K562 (cell line): Measurements from ENCODE around the gene MRPS18B. TPM values are rescaled to one million over a fixed set of nuclear protein-coding genes. Genes with fewer than 3 reads are reported as not detected.

Source experiments
- ATF3 ChIP-seq, 2 experiments: fragments of 450-650 bp in 1 of 2; sonication (generic) in 1 of 2; formaldehyde crosslinking in 1 of 2; IDR thresholded peaks in 1 of 2; conservative IDR thresholded peaks in 1 of 2; 2 replicates each; pipeline versions ENCODE4 v1.6.1 to v1.8.1; 2016 to 2023; ENCODE audit warnings: mild to moderate bottlenecking in 2 of 2, moderate library complexity in 2 of 2, inconsistent platforms in 1 of 2, missing genetic modification reagents in 1 of 2
- BMI1 ChIP-seq: fragments of 150-350 bp; IDR thresholded peaks from 2 replicates; pipeline ENCODE4 v1.6.1; 2014; ENCODE audit warnings: low read length
- CEBPG ChIP-seq, 3 experiments: fragments of 200-800 bp in 1 of 3; sonication (Bioruptor generic) in 1 of 3; sonication (generic) in 1 of 3; formaldehyde crosslinking in 1 of 3; IDR thresholded peaks in 2 of 3; conservative IDR thresholded peaks in 1 of 3; 2 replicates each; pipeline versions ENCODE4 v1.6.1 to v1.8.0; 2016 to 2022; ENCODE audit warnings: missing compliant biosample characterization in 2 of 3, missing genetic modification characterization in 2 of 3, mild to moderate bottlenecking in 1 of 3, missing genetic modification reagents in 1 of 3
- CHCHD3 ChIP-seq: fragments of 250-450 bp; sonication (Bioruptor Pico); IDR thresholded peaks from 2 replicates; pipeline ENCODE4 v2.1.2; 2022; ENCODE audit warnings: mild to moderate bottlenecking
- HBP1 ChIP-seq: fragments of 450-650 bp; formaldehyde crosslinking; IDR thresholded peaks from 2 replicates; pipeline ENCODE4 v1.4.0; 2022; ENCODE audit warnings: missing genetic modification characterization
- HMGN3 ChIP-seq: IDR thresholded peaks from 2 replicates; pipeline ENCODE4 v1.6.1; 2011; ENCODE audit warnings: borderline replicate concordance, low read depth, mild to moderate bottlenecking, mixed read lengths, low read length; ENCODE audit not compliant: insufficient read length; ENCODE audit errors: extremely low read depth
- KDM5B ChIP-seq: fragments of 200-600 bp; sonication (generic); IDR thresholded peaks from 2 replicates; pipeline ENCODE4 v1.6.1; 2012; ENCODE audit warnings: low read depth, mild to moderate bottlenecking, moderate library complexity, low read length, control low read depth, inconsistent platforms; ENCODE audit not compliant: insufficient replicate concordance
- MCM3 ChIP-seq: fragments of 450-650 bp; IDR thresholded peaks from 2 replicates; pipeline ENCODE4 v1.6.1; 2016
- MED1 ChIP-seq: sonication (generic); formaldehyde crosslinking; IDR thresholded peaks from 2 replicates; pipeline ENCODE4 v1.8.1; 2023; ENCODE audit warnings: missing genetic modification reagents, borderline replicate concordance
- MTA3 ChIP-seq: fragments of 450-650 bp; formaldehyde crosslinking; IDR thresholded peaks from 2 replicates; pipeline ENCODE4 v1.6.1; 2017; ENCODE audit warnings: mild to moderate bottlenecking, borderline replicate concordance
- NR2C2 ChIP-seq, 2 experiments: fragments of 200-800 bp in 1 of 2; sonication (Bioruptor generic) in 1 of 2; sonication (generic) in 1 of 2; formaldehyde crosslinking in 1 of 2; IDR thresholded peaks; 2 replicates each; pipeline versions ENCODE4 v1.6.1 to v1.8.0; 2016 to 2022; ENCODE audit warnings: mild to moderate bottlenecking in 1 of 2, missing compliant biosample characterization in 1 of 2, missing genetic modification characterization in 1 of 2, missing genetic modification reagents in 1 of 2
- OTX1 ChIP-seq: fragments of 450-650 bp; formaldehyde crosslinking; IDR thresholded peaks from 2 replicates; pipeline ENCODE4 v1.4.0; 2022; ENCODE audit warnings: mild to moderate bottlenecking
- POLR2AphosphoS2 ChIP-seq: IDR thresholded peaks from 2 replicates; pipeline ENCODE4 v1.6.1; 2012; ENCODE audit warnings: low read length, improper control_type of control experiment
- POU5F1 ChIP-seq: fragments of 150-350 bp; IDR thresholded peaks from 2 replicates; pipeline ENCODE4 v1.6.1; 2014; ENCODE audit warnings: borderline replicate concordance, low read length, low read depth, mild to moderate bottlenecking; ENCODE audit not compliant: partially characterized antibody
- RCOR1 ChIP-seq, 2 experiments: IDR thresholded peaks; 2 replicates each; pipeline ENCODE4 v1.6.1; 2012; ENCODE audit warnings: low read depth in 2 of 2, low read length in 2 of 2, borderline replicate concordance in 1 of 2, improper control_type of control experiment in 1 of 2
- RUNX1 ChIP-seq: sonication (generic); IDR thresholded peaks from 2 replicates; pipeline ENCODE4 v1.6.1; 2016; ENCODE audit warnings: antibody characterized with exemption, low read depth
- SMAD1 ChIP-seq: fragments of 150-350 bp; IDR thresholded peaks from 2 replicates; pipeline ENCODE4 v1.6.1; 2014; ENCODE audit warnings: low read length, low read depth; ENCODE audit not compliant: partially characterized antibody
- SMARCA5 ChIP-seq: fragments of 450-650 bp; IDR thresholded peaks from 2 replicates; pipeline ENCODE4 v1.6.1; 2016
- ZNF324 ChIP-seq: fragments of 250-450 bp; sonication (Bioruptor Pico); IDR thresholded peaks from 2 replicates; pipeline ENCODE4 v1.4.0; 2020; ENCODE audit warnings: mild to moderate bottlenecking
- ZNF384 ChIP-seq: IDR thresholded peaks from 2 replicates; pipeline ENCODE4 v1.6.1; 2012; ENCODE audit warnings: low read depth, low read length, improper control_type of control experiment
- ZNF41 ChIP-seq: fragments of 250-450 bp; sonication (Bioruptor Pico); conservative IDR thresholded peaks from 2 replicates; pipeline ENCODE4 v1.4.0; 2020; ENCODE audit warnings: mild to moderate bottlenecking
- ZNF644 ChIP-seq: fragments of 200-800 bp; sonication (Bioruptor generic); IDR thresholded peaks from 2 replicates; pipeline ENCODE4 v1.6.1; 2016; ENCODE audit warnings: low read depth, missing genetic modification characterization, missing compliant biosample characterization
- polyA plus RNA-seq, 8 experiments: library from polyadenylated mRNA; depleted of rRNA in 4 of 8; stranded (reverse) in 5 of 8; unstranded in 3 of 8; fragments of >200 nt; fragmentation: Nextera tagmentation in 2 of 8; fragmentation: Illumina TruSeq in 1 of 8; extraction: Ambion mirVana in 2 of 8; extraction: Trizol in 1 of 8; gene quantifications; 2 replicates each; pipeline versions ENCODE4 v1.2.1 to v1.2.3, GENCODE V29; 2011 to 2014; ENCODE audit warnings: inconsistent platforms in 1 of 8, missing spikeins in 1 of 8
- total RNA-seq, 7 experiments: library from RNA; depleted of rRNA in 6 of 7; stranded (reverse); fragments of >200 nt in 6 of 7; fragmentation: Illumina TruSeq in 2 of 7; extraction: Trizol in 2 of 7; gene quantifications; 2 replicates each; pipeline versions ENCODE4 v1.2.1 to v1.2.3, GENCODE V29; 2011 to 2021; ENCODE audit warnings: low replicate concordance in 1 of 7
- TF ChIP-seq, protein P1 (sequence below): conservative IDR thresholded peaks from 2 replicates; pipeline ENCODE4 v1.6.1; 2011; ENCODE audit warnings: low read depth, mild to moderate bottlenecking, low read length; ENCODE audit not compliant: control insufficient read depth

The MRPS18B gene
- total and polyA plus RNA-seq, 9 of the 15 experiments (the other 6 are each of a cell fraction or from before 2014, with no cell fraction given) = 132 to 383 (median 178) TPM

GRCh38 chr6:30672445-30673253 lies 55.0 kb downstream of the MRPS18B start, which contains the start of gene DHX16 (continued):
- peak in 1 of 2 experiments; percentile 84; a peak in 2 of 4 replicates for TF ChIP-seq RCOR1 (IDR thresholded peaks at IDR 0.05; ENCODE audit: borderline replicate concordance in 1 of 2, low read depth in 2 of 2, low read length in 2 of 2)
- no peak for TF ChIP-seq BMI1
- TF ChIP-seq OTX1 = no peak
- peak; percentile 100 for TF ChIP-seq MTA3
- no peak for TF ChIP-seq ZNF324 (CRISPR knock-in tag)
- TF ChIP-seq POU5F1 = peak; percentile 98
- TF ChIP-seq KDM5B = no peak
- TF ChIP-seq NR2C2 (CRISPR knock-in tag; IDR thresholded peaks at IDR 0.05) = peak; percentile 84
- TF ChIP-seq NR2C2 (tag; IDR thresholded peaks at IDR 0.05) = peak; percentile 48; the same call in 1 of the 2 replicates
- TF ChIP-seq MCM3 = no peak
- no peak for TF ChIP-seq ZNF41 (CRISPR knock-in tag)
- TF ChIP-seq MED1 (CRISPR knock-in tag) = no peak
- no peak for TF ChIP-seq POLR2AphosphoS2
- TF ChIP-seq CHCHD3 (CRISPR knock-in tag) = no peak
- 0 out of 2 replicates have a peak, but pooled peaks have one; percentile 59 for TF ChIP-seq ZNF644 (tag)
- no peak for TF ChIP-seq HMGN3
- TF ChIP-seq SMARCA5 = peak; percentile 61; the same call in 1 of the 2 replicates
- peak; percentile 43; the same call in 1 of the 2 replicates for TF ChIP-seq CEBPG (CRISPR knock-in tag; IDR thresholded peaks at IDR 0.05)
- no peak for TF ChIP-seq CEBPG (tag; conservative IDR thresholded peaks at IDR 0.05 in 1 of 2, IDR thresholded peaks at IDR 0.05 in 1 of 2)
- TF ChIP-seq, protein P1, sequence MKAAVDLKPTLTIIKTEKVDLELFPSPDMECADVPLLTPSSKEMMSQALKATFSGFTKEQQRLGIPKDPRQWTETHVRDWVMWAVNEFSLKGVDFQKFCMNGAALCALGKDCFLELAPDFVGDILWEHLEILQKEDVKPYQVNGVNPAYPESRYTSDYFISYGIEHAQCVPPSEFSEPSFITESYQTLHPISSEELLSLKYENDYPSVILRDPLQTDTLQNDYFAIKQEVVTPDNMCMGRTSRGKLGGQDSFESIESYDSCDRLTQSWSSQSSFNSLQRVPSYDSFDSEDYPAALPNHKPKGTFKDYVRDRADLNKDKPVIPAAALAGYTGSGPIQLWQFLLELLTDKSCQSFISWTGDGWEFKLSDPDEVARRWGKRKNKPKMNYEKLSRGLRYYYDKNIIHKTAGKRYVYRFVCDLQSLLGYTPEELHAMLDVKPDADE = peak; percentile 59; the same call in 1 of the 2 replicates
- TF ChIP-seq HBP1 (CRISPR knock-in tag) = no peak
- peak; percentile 21; the same call in 1 of the 2 replicates for TF ChIP-seq RUNX1
- TF ChIP-seq ZNF384 = peak; percentile 89
- no peak for TF ChIP-seq ATF3 (IDR thresholded peaks at IDR 0.05)
- TF ChIP-seq ATF3 (CRISPR knock-in tag; conservative IDR thresholded peaks at IDR 0.05) = peak; percentile 70; the same call in 1 of the 2 replicates
- TF ChIP-seq SMAD1 = no peak
